ENCODE data around the gene SETX.

The SETX gene

DNA sequence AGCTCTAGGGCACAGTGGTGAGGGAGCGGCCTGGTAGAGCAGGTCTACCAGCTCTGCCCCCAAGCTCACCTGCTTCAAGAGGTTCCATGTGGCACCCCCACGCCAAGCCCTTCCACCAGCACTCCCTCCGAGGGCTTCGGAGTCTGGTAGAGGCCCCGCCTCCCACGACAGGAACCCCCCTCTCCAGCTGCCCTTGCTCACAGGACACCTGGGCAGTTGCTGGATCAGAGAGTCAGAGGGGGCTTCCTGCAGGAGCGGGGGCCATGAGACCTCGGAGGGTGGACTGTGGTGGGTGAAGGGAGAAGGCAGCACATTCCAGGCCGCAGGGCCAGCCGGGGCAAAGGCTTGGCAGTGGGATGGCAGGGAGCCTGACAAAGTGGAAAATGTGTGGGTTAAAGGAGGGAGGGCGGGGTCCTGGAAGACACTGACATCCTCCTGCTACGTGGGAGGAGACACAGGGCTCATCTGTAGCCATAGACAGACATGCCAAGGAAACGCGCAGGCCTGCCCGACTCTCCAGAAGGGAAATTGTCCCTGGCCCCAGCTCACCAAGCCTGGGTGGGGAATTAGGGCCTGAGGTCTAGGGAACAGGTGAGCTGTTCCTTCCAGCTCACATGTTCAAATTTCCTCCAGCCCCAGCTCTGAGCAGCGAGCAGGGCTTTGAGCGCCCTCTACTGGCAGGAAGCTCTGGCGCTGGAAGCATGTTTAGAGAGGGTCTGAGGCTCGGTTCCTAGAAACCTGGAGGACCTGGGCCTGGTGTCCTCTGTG, 118.7 kb downstream of the SETX start:
- TF ChIP-seq, protein P1, sequence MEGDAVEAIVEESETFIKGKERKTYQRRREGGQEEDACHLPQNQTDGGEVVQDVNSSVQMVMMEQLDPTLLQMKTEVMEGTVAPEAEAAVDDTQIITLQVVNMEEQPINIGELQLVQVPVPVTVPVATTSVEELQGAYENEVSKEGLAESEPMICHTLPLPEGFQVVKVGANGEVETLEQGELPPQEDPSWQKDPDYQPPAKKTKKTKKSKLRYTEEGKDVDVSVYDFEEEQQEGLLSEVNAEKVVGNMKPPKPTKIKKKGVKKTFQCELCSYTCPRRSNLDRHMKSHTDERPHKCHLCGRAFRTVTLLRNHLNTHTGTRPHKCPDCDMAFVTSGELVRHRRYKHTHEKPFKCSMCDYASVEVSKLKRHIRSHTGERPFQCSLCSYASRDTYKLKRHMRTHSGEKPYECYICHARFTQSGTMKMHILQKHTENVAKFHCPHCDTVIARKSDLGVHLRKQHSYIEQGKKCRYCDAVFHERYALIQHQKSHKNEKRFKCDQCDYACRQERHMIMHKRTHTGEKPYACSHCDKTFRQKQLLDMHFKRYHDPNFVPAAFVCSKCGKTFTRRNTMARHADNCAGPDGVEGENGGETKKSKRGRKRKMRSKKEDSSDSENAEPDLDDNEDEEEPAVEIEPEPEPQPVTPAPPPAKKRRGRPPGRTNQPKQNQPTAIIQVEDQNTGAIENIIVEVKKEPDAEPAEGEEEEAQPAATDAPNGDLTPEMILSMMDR (IDR thresholded peaks at IDR 0.05; ENCODE audit: insufficient read depth, missing control alignments), result peak; percentile 99
- no peak for FAIRE-seq
- DNase-seq (ENCODE audit: insufficient read length, low spot score), result peak; percentile 90

DNA sequence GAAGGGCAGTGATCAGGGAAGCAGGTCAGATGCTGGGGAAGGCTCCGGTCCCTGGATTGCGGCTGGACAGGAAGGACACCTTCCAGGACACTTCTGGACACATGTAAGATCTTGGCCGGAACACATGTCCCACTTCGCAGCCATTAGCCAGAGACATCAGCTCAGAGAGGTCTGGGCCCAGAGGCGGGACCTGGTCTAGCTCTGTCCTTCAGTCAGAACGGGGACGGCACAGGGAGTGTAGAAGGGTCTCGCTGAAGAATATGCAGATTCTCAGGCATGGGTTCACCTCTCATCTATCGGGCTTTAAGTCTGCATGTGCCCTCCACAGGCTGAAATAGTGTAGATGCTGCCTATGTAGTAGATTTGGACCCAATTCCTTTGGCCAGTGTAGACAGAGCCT, 119.7 kb downstream of the SETX start:
- DNase-seq (ENCODE audit: insufficient read length, low spot score) (no peak), FAIRE-seq (no peak)

DNA sequence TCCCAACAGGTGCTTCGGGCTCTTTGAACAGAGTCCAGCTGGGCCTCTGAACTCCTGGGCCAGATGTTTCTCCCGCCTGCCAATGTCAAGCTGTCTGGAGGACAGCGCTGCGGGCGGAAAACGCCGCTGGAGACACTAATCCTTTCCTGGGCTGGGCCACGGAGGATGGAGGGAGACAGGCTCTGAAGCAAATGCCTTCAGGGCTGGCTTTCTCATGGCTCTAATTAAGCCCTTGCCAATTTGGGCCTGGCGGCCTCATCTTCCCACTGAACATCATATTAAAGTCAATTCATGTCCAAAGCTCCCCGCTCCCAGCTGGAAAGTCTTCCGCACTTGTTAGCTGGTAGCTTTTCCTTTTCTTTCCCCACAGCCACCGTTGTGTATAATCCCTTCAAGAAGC, 120.3 kb downstream of the SETX start:
- DNase-seq (ENCODE audit: insufficient read length, low spot score), result no peak
- no peak for FAIRE-seq
- TF ChIP-seq, protein P1 (IDR thresholded peaks at IDR 0.05; ENCODE audit: insufficient read depth, missing control alignments), result no peak

More for the DNA sequence above, 119.7 kb downstream of the SETX start:
- TF ChIP-seq, protein P1 (IDR thresholded peaks at IDR 0.05; ENCODE audit: insufficient read depth, missing control alignments), result no peak

DNA sequence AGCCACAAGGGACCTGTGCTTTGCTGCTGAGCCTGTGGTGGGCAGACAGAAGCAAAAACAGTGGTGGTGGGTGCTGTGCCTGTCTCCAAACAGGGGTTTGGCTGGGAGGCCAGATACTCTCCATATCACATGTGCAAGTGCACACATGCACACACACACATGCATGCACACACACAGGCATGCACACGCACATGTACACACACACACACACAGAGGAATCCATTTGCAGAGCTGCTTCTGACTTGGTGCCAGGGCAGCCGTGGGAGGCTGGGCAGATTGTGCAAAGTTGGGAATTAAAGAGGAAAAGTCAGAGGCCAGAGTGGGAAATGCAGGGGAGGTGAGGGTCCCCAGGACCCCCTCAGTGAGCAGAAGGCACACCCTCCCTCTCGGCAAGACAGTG, 121.6 kb downstream of the SETX start:
- FAIRE-seq (no peak), DNase-seq (ENCODE audit: insufficient read length, low spot score) (no peak)
- TF ChIP-seq, protein P1 (IDR thresholded peaks at IDR 0.05; ENCODE audit: insufficient read depth, missing control alignments), result no peak

DNA sequence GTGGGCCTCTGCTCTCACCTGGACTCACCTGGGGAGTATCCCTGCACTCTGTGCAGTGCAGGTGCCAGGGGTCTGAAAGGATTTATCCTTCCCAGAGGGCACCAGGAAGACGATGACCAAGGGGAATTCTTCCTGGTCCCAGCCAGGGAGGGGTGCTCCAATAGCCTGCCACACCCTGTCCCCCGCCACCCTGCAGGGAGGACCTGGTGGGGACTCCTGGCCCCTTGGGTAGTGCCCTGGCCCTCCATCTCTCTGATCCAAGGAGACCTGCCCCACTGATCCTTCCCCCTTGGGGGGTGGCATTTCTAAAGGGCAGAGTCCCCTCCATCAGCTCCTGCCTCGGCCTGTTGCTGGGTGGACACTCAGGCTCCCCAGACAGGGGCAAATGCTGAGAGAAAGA, 122.3 kb downstream of the SETX start:
- TF ChIP-seq, protein P1 (IDR thresholded peaks at IDR 0.05; ENCODE audit: insufficient read depth, missing control alignments), result no peak
- FAIRE-seq (no peak), DNase-seq (ENCODE audit: insufficient read length, low spot score) (no peak)

DNA sequence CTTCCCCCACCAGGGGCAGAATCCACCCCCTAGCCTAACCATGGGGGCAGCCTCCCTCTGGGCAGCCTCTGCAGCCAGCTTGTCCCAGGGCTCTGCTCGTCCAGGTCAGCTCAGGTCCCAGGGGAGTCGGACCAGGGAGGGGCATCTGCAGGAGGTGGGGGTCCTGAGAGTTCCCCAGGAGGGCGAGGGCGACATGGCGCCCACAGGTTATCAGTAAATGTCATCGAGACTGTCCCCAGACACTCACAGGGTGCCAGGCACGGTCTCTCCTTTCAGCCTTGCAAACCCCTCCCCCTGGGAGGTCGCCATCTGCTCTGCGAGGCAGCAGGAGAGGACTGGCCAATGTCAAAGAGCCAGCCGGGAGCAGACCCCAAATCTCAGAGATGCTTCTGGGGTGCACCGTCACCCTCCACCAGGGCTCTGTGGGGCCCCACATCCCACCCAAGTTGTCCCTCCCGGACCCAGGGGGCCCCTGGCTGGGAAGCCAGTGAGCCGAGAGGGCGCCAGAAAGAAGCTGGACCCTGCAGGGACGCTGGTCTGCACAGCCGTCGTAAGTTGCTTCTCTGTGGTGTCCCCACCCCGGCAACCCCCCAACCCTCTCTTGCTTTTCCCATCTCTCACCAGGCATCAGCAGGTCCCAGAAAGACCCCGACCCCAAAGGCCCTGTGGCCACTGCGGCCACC, 123.6 kb downstream of the SETX start:
- FAIRE-seq (no peak), DNase-seq (ENCODE audit: insufficient read length, low spot score) (no peak)
- TF ChIP-seq, protein P1 (IDR thresholded peaks at IDR 0.05; ENCODE audit: insufficient read depth, missing control alignments), result no peak

DNA sequence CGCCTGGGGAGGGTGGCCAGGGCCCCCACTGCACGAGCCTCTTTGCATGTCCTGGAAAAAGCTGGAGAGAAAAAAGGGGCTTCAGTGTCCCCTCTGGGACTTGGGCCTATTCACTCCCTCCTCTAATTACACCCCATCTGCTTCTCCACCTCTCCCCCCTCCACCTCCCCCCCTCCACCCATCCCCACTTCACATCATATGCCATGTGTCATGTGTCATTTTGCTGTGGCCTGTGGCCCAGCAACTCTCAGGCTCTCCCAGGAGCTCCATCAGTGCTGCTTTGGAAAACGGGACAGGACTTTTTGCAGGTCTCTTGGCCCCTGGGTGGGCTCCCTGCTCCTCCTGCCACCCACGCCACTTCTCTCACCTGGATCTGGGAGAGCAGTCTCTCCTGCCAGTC, 124.2 kb downstream of the SETX start:
- FAIRE-seq (no peak), DNase-seq (ENCODE audit: insufficient read length, low spot score) (no peak)
- TF ChIP-seq, protein P1 (IDR thresholded peaks at IDR 0.05; ENCODE audit: insufficient read depth, missing control alignments), result no peak

Data from D721Med (cell line).